Neural cell (in vitro differentiated cells): ENCODE data around the gene CNTN4. TPM values are rescaled to one million over a fixed set of nuclear protein-coding genes. Genes with fewer than 3 reads are reported as not detected.

Source experiments
- H2AFZ ChIP-seq: fragments of 200-600, 300-800 bp; sonication (generic), shearing (Covaris generic); 2 replicates; pipeline ENCODE4 v1.6.0; 2014; ENCODE audit warnings: low read depth, mild to moderate bottlenecking, antibody characterized with exemption, low read length, moderate library complexity
- H3F3A ChIP-seq: fragments of 200-600 bp; shearing (Covaris generic); 2 replicates; pipeline ENCODE4 v1.6.1; 2016; ENCODE audit warnings: mild to moderate bottlenecking, moderate library complexity, mixed read lengths, antibody characterized with exemption, low read length; ENCODE audit not compliant: insufficient read depth, poor library complexity, severe bottlenecking
- H3K27ac ChIP-seq: fragments of 200-600, 300-800 bp; sonication (generic), shearing (Covaris generic); 2 replicates; pipeline ENCODE4 v1.5.1; 2014; ENCODE audit warnings: mild to moderate bottlenecking, low read length, moderate library complexity
- H3K27me3 ChIP-seq: fragments of 300-800, 200-600 bp; sonication (generic), shearing (Covaris generic); 2 replicates; pipeline ENCODE4 v1.6.0; 2014; ENCODE audit warnings: mild to moderate bottlenecking, low read depth, low read length, moderate library complexity; ENCODE audit not compliant: insufficient read depth
- H3K36me3 ChIP-seq: fragments of 300-800, 200-600 bp; sonication (generic), shearing (Covaris generic); 2 replicates; pipeline ENCODE4 v1.5.1; 2014; ENCODE audit warnings: mild to moderate bottlenecking, antibody characterized with exemption, low read length, moderate library complexity; ENCODE audit not compliant: insufficient read depth
- H3K4me2 ChIP-seq: fragments of 300-800, 200-600 bp; sonication (generic), shearing (Covaris generic); 2 replicates; pipeline ENCODE4 v1.6.0; 2014; ENCODE audit warnings: mild to moderate bottlenecking, low read length
- H3K4me3 ChIP-seq: fragments of 300-800, 200-600 bp; sonication (generic), shearing (Covaris generic); 2 replicates; pipeline ENCODE4 v1.5.1; 2014; ENCODE audit warnings: mild to moderate bottlenecking, low read length, moderate library complexity
- H3K79me2 ChIP-seq: fragments of 200-600 bp; shearing (Covaris generic); replicated peaks from 2 replicates; pipeline ENCODE4 v1.6.0; 2014; ENCODE audit warnings: mild to moderate bottlenecking, low read length, moderate library complexity; ENCODE audit not compliant: insufficient read depth
- H3K9ac ChIP-seq: fragments of 300-800, 200-600 bp; sonication (generic), shearing (Covaris generic); 2 replicates; pipeline ENCODE4 v1.6.1; 2016; ENCODE audit warnings: mild to moderate bottlenecking, low read length, mixed read lengths
- H3K9me2 ChIP-seq: fragments of 200-600 bp; shearing (Covaris generic); 2 replicates; pipeline ENCODE4 v1.6.1; 2016; ENCODE audit warnings: mild to moderate bottlenecking, low read length, mixed read lengths; ENCODE audit not compliant: insufficient read depth
- H3K9me3 ChIP-seq: fragments of 200-600, 300-800 bp; sonication (generic), shearing (Covaris generic); 2 replicates; pipeline ENCODE4 v1.6.1; 2016; ENCODE audit warnings: mild to moderate bottlenecking, mixed run types, low read length, moderate library complexity, mixed read lengths
- H4K20me1 ChIP-seq: fragments of 200-600 bp; shearing (Covaris generic); 2 replicates; pipeline ENCODE4 v1.6.1; 2016; ENCODE audit warnings: mild to moderate bottlenecking, mixed run types; ENCODE audit not compliant: insufficient read depth
- CTCF ChIP-seq: fragments of 450-650 bp; IDR thresholded peaks from 2 replicates; pipeline ENCODE4 v1.5.1; 2014; ENCODE audit warnings: antibody characterized with exemption, mild to moderate bottlenecking, moderate library complexity; ENCODE audit not compliant: poor library complexity, severe bottlenecking
- EP300 ChIP-seq: fragments of 450-650 bp; conservative IDR thresholded peaks from 2 replicates; pipeline ENCODE4 v1.6.1; 2014; ENCODE audit warnings: antibody characterized with exemption, mild to moderate bottlenecking, moderate library complexity; ENCODE audit not compliant: poor library complexity, severe bottlenecking
- EZH2 ChIP-seq: fragments of 200-600, 300-800 bp; shearing (Covaris generic), sonication (generic); IDR thresholded peaks from 2 replicates; pipeline ENCODE4 v1.6.1; 2014; ENCODE audit warnings: antibody characterized with exemption, low read length, borderline replicate concordance, mild to moderate bottlenecking; ENCODE audit not compliant: insufficient read depth, poor library complexity, severe bottlenecking
- MXI1 ChIP-seq: fragments of 450-650 bp; conservative IDR thresholded peaks from 2 replicates; pipeline ENCODE4 v1.6.1; 2014; ENCODE audit warnings: antibody characterized with exemption, mild to moderate bottlenecking; ENCODE audit not compliant: poor library complexity, severe bottlenecking
- POLR2AphosphoS5 ChIP-seq: IDR thresholded peaks from 2 replicates; pipeline ENCODE4 v1.6.1; 2012
- RAD21 ChIP-seq: fragments of 450-650 bp; conservative IDR thresholded peaks from 2 replicates; pipeline ENCODE4 v1.6.1; 2014; ENCODE audit warnings: antibody characterized with exemption, mild to moderate bottlenecking, moderate library complexity
- REST ChIP-seq: IDR thresholded peaks from 2 replicates; pipeline ENCODE4 v1.6.1; 2012; ENCODE audit warnings: borderline replicate concordance
- SMC3 ChIP-seq: fragments of 450-650 bp; conservative IDR thresholded peaks from 2 replicates; pipeline ENCODE4 v1.6.1; 2014; ENCODE audit warnings: antibody characterized with exemption, mild to moderate bottlenecking, moderate library complexity; ENCODE audit not compliant: poor library complexity
- TAF1 ChIP-seq: IDR thresholded peaks from 2 replicates; pipeline ENCODE4 v1.6.1; 2012; ENCODE audit warnings: low read depth
- polyA plus RNA-seq: library from polyadenylated mRNA; depleted of rRNA; stranded (reverse); fragments of >200 nt; gene quantifications from 2 replicates; pipeline ENCODE4 v1.2.3, GENCODE V29; 2014

CNTN4 gene
- polyA plus RNA-seq, 1 donor from 2014 or later = 10.6 TPM

GRCh38 chr3:2883283-2883682 lies 784.6 kb downstream of the CNTN4 start:
- Histone ChIP-seq H3K27me3 (no peaks in the 10 kb centered on the region), H2AFZ (no peak overlapping the region), H3K9me3 (no peaks in the 10 kb centered on the region), H3F3A (no peaks in the 10 kb centered on the region), H4K20me1 (no peaks in the 10 kb centered on the region), H3K36me3 (no peaks in the 10 kb centered on the region), H3K9me2 (no peaks in the 10 kb centered on the region), H3K79me2 (no peaks in the 10 kb centered on the region), H3K27ac (peak overlapping the region; percentile 32), H3K4me3 (no peak overlapping the region), H3K4me2 (no peak overlapping the region), H3K9ac (no peak overlapping the region)
- TF ChIP-seq CTCF (no peak), POLR2AphosphoS5 (peak; percentile 67), EP300 (peak; percentile 85)

- no peaks in the 10 kb centered on the region for H3K27me3 ChIP-seq
- H3K9me2 ChIP-seq = no peaks in the 10 kb centered on the region
- no peak overlapping the region for H3K9ac ChIP-seq
- no peak overlapping the region for H3K4me3 ChIP-seq
- no peaks in the 10 kb centered on the region for H3F3A ChIP-seq
- H2AFZ ChIP-seq = no peak overlapping the region
- no peaks in the 10 kb centered on the region for H3K36me3 ChIP-seq
- TF ChIP-seq MXI1 (no peak), RAD21 (no peak), POLR2AphosphoS5 (no peak), CTCF (no peak), EZH2 (no peak), REST (no peak), EP300 (no peak), SMC3 (no peak), TAF1 (no peak)
- H3K4me2 ChIP-seq = no peak overlapping the region
- no peaks in the 10 kb centered on the region for H4K20me1 ChIP-seq
- H3K27ac ChIP-seq = no peak overlapping the region
- H3K9me3 ChIP-seq = no peaks in the 10 kb centered on the region
- no peaks in the 10 kb centered on the region for H3K79me2 ChIP-seq
Observed at GRCh38 chr3:2888592-2888991, 789.9 kb downstream of the CNTN4 start.
